ENCODE results near the gene PCP4. TPM values are rescaled to one million over a fixed set of nuclear protein-coding genes. Genes with fewer than 3 reads are reported as not detected.

The PCP4 gene
- total RNA-seq, 2 donors from 2014 or later = not detected

Other genes with a start within 250 kb of the PCP4 start
- not detected for gene IGSF5, start 122.3 kb upstream of the PCP4 start, total RNA-seq

Measured in T-helper 17 cell (primary cell).